Body of pancreas (tissue), 4 donors: ENCODE data around the gene TMEM164. TPM values are rescaled to one million over a fixed set of nuclear protein-coding genes. Genes with fewer than 3 reads are reported as not detected.

Experiments used
- ATAC-seq: fragments of 150-250 bp; one replicate; pipeline ENCODE4 v1.9.1; 2016
- DNase-seq, 4 donors: peaks; one replicate each; pipeline ENCODE4 v3.0.0-alpha.2; 2019
- H3K27ac ChIP-seq, 4 donors: fragments of 200-600 bp; sonication (generic); 1 replicate in 3 of 4; 2 replicates in 1 of 4; pipeline versions ENCODE4 v1.5.1 to v1.6.1; 2016 to 2019; ENCODE audit warnings: mild to moderate bottlenecking in 1 of 4, mixed read lengths in 1 of 4, moderate library complexity in 1 of 4
- H3K27me3 ChIP-seq, 2 donors: fragments of 200-600 bp; sonication (generic); one replicate each; pipeline ENCODE4 v1.6.0; 2016; ENCODE audit warnings: mild to moderate bottlenecking in 1 of 2
- H3K36me3 ChIP-seq, 2 donors: fragments of 200-600 bp; sonication (generic); replicated peaks in 1 of 2; 2 replicates each; pipeline ENCODE4 v1.5.1; 2016; ENCODE audit warnings: low read depth in 2 of 2; ENCODE audit not compliant: insufficient read depth in 1 of 2
- H3K4me1 ChIP-seq: fragments of 200-600 bp; sonication (generic); one replicate; pipeline ENCODE4 v1.6.0; 2016
- H3K4me3 ChIP-seq, 2 donors: fragments of 200-600 bp; sonication (generic); 1 replicate in 1 of 2; 2 replicates in 1 of 2; pipeline ENCODE4 v1.5.1; 2016 to 2019
- H3K9me3 ChIP-seq, 3 donors: fragments of 200-600 bp; sonication (generic); 1 replicate in 2 of 3; 2 replicates in 1 of 3; pipeline ENCODE4 v1.5.1; 2016
- CTCF ChIP-seq, 7 experiments: fragments of 450-650 bp in 4 of 7; fragments of 200-600 bp in 3 of 7; sonication (generic) in 3 of 7; IDR thresholded peaks; one replicate each; pipeline ENCODE4 v1.5.1; 2016 to 2019; ENCODE audit warnings: antibody characterized with exemption in 7 of 7
- POLR2A ChIP-seq, 3 donors: fragments of 450-650 bp; IDR thresholded peaks; one replicate each; pipeline ENCODE4 v1.6.1; 2016; ENCODE audit warnings: antibody characterized with exemption in 3 of 3, mild to moderate bottlenecking in 2 of 3
- WGBS, 2 donors: methylation state at CpG; one replicate each; pipeline ENCODE4 v1.1.5; 2017; 5-methylcytosine and 5-hydroxymethylcytosine counted together
- intact Hi-C: fragments of 100-400 bp; cut with DNase I; formaldehyde crosslinking; loops from one replicate; pipeline ENCODE4 v1.15.1; 2023
- total RNA-seq, 2 donors: library from RNA; depleted of rRNA; stranded (reverse); fragments of >200 nt; gene quantifications; one replicate each; pipeline ENCODE4 v1.1.0, GENCODE V29; 2016

The TMEM164 gene
- total RNA-seq, 2 donors from 2014 or later: 16.1 to 334 TPM

GRCh38 chrX:110022599-110023448 is 19.9 kb downstream of the TMEM164 start:
- TF ChIP-seq POLR2A (IDR thresholded peaks at IDR 0.05): no peak
- no peak for ATAC-seq
- Histone ChIP-seq H3K4me3 (no peak overlapping the region), H3K27me3 (no peaks in the 10 kb centered on the region), H3K9me3 (no peaks in the 10 kb centered on the region), H3K36me3 (no peaks in the 10 kb centered on the region), H3K4me1 (peaks cover 15% of the 10 kb centered on the region), H3K27ac (no peak overlapping the region)
- intact Hi-C loops: no loop called here
- DNase-seq: no peak
- 46 to 67% methylated on average over 1 to 5 of the region's 5 CpGs for WGBS, 2 donors

- intact Hi-C loops: no loop called here
- ATAC-seq: no peak
- H3K27me3 ChIP-seq: no peaks in the 10 kb centered on the region
- no peak for DNase-seq
- H3K4me3 ChIP-seq: no peak overlapping the region
- TF ChIP-seq CTCF (IDR thresholded peaks at IDR 0.05) (no peak), POLR2A (IDR thresholded peaks at IDR 0.05) (no peak)
- WGBS, 2 donors: 85 to 93% methylated on average over 1 of the region's 1 CpG
- no peaks in the 10 kb centered on the region for H3K36me3 ChIP-seq
- H3K4me1 ChIP-seq: peaks cover 15% of the 10 kb centered on the region
- H3K27ac ChIP-seq: no peak overlapping the region
- no peaks in the 10 kb centered on the region for H3K9me3 ChIP-seq
Measured at GRCh38 chrX:110025395-110025794, 22.5 kb downstream of the TMEM164 start.

GRCh38 chrX:110026099-110026844 is 23.4 kb downstream of the TMEM164 start:
- H3K4me1 ChIP-seq: peaks cover 12% of the 10 kb centered on the region
- no peaks in the 10 kb centered on the region for H3K27me3 ChIP-seq
- H3K4me3 ChIP-seq: no peak overlapping the region
- ATAC-seq (no peak), DNase-seq (peak in 1 of 4 donors; percentile 9)
- no peaks in the 10 kb centered on the region for H3K9me3 ChIP-seq
- H3K36me3 ChIP-seq: no peaks in the 10 kb centered on the region
- no peak overlapping the region for H3K27ac ChIP-seq
- intact Hi-C loops: no loop called here
- WGBS, 2 donors: 79 to 80% methylated on average over 9 of the region's 9 CpGs
- TF ChIP-seq CTCF (IDR thresholded peaks at IDR 0.05) (no peak), POLR2A (IDR thresholded peaks at IDR 0.05) (no peak)

GRCh38 chrX:110032534-110033147 is 29.7 kb downstream of the TMEM164 start:
- no peaks in the 10 kb centered on the region for H3K36me3 ChIP-seq
- TF ChIP-seq CTCF (IDR thresholded peaks at IDR 0.05): no peak
- TF ChIP-seq POLR2A (IDR thresholded peaks at IDR 0.05): no peak
- ATAC-seq: no peak
- H3K4me1 ChIP-seq: peaks cover 18% of the 10 kb centered on the region
- H3K9me3 ChIP-seq: no peaks in the 10 kb centered on the region
- intact Hi-C loops: no loop called here
- H3K27ac ChIP-seq: no peak overlapping the region
- WGBS, 2 donors: 28 to 34% methylated on average over 3 of the region's 3 CpGs
- H3K27me3 ChIP-seq: no peaks in the 10 kb centered on the region
- DNase-seq: no peak
- no peak overlapping the region for H3K4me3 ChIP-seq

GRCh38 chrX:110034036-110034435 is 31.1 kb downstream of the TMEM164 start:
- intact Hi-C loops: no loop called here
- WGBS, 2 donors: 77 to 85% methylated on average over 2 of the region's 2 CpGs
- ATAC-seq (no peak), DNase-seq (no peak)
- Histone ChIP-seq H3K27me3 (no peaks in the 10 kb centered on the region), H3K27ac (no peak overlapping the region), H3K9me3 (no peaks in the 10 kb centered on the region), H3K4me1 (peaks cover 18% of the 10 kb centered on the region), H3K4me3 (no peak overlapping the region), H3K36me3 (no peaks in the 10 kb centered on the region)
- no peak for TF ChIP-seq CTCF (IDR thresholded peaks at IDR 0.05)
- no peak for TF ChIP-seq POLR2A (IDR thresholded peaks at IDR 0.05)
